HL-60 (cell line): ENCODE data around the gene TGFBI.

ENCODE experiments used
- GABPA ChIP-seq: IDR thresholded peaks from 2 replicates; pipeline ENCODE4 v1.6.1; 2012; ENCODE audit warnings: low read depth
- POLR2AphosphoS5 ChIP-seq: IDR thresholded peaks from 2 replicates; pipeline ENCODE4 v1.6.1; 2012; ENCODE audit warnings: low read depth
- SPI1 ChIP-seq: IDR thresholded peaks from 2 replicates; pipeline ENCODE4 v1.6.1; 2012; ENCODE audit warnings: low read depth, mild to moderate bottlenecking, borderline replicate concordance
- TF ChIP-seq, protein P1 (sequence below): IDR thresholded peaks from one replicate; pipeline ENCODE4 v1.5.1; 2011; ENCODE audit warnings: low read length, control low read depth, inconsistent platforms; ENCODE audit not compliant: insufficient read depth
- TF ChIP-seq, protein P2 (sequence below): IDR thresholded peaks from 2 replicates; pipeline ENCODE4 v1.6.1; 2012; ENCODE audit warnings: low read depth; ENCODE audit not compliant: insufficient replicate concordance

DNA sequence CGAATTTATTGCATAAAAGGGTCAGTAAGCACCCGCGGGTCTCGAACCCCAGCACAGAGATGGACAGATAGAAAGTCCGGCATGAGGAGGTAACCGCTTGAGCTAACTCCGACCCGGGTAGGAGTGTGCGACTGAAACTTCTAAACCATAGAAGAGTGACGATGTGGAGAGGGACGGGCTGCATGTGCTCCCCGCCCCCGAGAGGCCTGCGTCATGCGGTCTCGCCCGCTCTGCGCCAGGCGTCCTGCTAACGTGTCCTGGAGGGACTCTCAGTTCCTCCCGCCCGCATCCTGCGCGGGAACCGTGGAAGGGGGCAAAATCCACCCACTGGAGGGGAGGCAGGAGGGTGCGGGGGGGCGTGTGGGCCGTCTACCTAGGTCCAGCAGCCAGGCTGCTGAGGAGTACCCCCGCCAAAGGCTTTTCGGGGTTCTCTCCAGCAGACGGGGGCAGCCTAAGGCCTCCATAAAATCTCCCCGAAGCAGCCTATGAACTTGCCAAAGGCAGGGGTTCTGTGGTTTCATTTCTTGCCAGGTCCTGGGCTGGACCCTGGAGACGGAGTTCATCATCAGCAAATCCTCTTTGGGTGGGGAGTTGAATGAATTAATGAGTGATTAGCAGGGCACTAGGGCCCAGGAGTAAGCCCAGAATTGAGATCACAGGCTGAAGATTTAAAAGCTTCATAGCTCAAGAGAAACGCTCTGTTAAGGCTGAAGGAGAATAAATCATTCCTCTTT, 51.9 kb downstream of the TGFBI start:
- TF ChIP-seq, protein P1, sequence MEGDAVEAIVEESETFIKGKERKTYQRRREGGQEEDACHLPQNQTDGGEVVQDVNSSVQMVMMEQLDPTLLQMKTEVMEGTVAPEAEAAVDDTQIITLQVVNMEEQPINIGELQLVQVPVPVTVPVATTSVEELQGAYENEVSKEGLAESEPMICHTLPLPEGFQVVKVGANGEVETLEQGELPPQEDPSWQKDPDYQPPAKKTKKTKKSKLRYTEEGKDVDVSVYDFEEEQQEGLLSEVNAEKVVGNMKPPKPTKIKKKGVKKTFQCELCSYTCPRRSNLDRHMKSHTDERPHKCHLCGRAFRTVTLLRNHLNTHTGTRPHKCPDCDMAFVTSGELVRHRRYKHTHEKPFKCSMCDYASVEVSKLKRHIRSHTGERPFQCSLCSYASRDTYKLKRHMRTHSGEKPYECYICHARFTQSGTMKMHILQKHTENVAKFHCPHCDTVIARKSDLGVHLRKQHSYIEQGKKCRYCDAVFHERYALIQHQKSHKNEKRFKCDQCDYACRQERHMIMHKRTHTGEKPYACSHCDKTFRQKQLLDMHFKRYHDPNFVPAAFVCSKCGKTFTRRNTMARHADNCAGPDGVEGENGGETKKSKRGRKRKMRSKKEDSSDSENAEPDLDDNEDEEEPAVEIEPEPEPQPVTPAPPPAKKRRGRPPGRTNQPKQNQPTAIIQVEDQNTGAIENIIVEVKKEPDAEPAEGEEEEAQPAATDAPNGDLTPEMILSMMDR, result no peak
- no peak for TF ChIP-seq SPI1
- TF ChIP-seq POLR2AphosphoS5, result no peak
- TF ChIP-seq, protein P2, sequence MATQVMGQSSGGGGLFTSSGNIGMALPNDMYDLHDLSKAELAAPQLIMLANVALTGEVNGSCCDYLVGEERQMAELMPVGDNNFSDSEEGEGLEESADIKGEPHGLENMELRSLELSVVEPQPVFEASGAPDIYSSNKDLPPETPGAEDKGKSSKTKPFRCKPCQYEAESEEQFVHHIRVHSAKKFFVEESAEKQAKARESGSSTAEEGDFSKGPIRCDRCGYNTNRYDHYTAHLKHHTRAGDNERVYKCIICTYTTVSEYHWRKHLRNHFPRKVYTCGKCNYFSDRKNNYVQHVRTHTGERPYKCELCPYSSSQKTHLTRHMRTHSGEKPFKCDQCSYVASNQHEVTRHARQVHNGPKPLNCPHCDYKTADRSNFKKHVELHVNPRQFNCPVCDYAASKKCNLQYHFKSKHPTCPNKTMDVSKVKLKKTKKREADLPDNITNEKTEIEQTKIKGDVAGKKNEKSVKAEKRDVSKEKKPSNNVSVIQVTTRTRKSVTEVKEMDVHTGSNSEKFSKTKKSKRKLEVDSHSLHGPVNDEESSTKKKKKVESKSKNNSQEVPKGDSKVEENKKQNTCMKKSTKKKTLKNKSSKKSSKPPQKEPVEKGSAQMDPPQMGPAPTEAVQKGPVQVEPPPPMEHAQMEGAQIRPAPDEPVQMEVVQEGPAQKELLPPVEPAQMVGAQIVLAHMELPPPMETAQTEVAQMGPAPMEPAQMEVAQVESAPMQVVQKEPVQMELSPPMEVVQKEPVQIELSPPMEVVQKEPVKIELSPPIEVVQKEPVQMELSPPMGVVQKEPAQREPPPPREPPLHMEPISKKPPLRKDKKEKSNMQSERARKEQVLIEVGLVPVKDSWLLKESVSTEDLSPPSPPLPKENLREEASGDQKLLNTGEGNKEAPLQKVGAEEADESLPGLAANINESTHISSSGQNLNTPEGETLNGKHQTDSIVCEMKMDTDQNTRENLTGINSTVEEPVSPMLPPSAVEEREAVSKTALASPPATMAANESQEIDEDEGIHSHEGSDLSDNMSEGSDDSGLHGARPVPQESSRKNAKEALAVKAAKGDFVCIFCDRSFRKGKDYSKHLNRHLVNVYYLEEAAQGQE, result no peak
- no peak for TF ChIP-seq GABPA
